GM12878 (cell line): ENCODE results near the gene RUNX3. TPM values are rescaled to one million over a fixed set of nuclear protein-coding genes. Genes with fewer than 3 reads are reported as not detected.

Source experiments
- ATAC-seq: fragments of 200-7000 bp; cut with Tn5 transposase; 3 replicates; pipeline ENCODE4 v1.9.1; 2020; ENCODE audit warnings: mild to moderate bottlenecking, moderate library complexity
- BruUV-seq: library from RNA; stranded (reverse); fragments of 400-500 nt; replicated peaks from 2 replicates; lab custom pipeline; 2021; lab: Mats Ljungman, UMichigan
- CTCF ChIA-PET: fragments of 300-600 bp; sonication (Branson Sonifier 250); formaldehyde crosslinking; extraction: SDS; loops from one replicate; lab custom pipeline; 2021; ENCODE audit warnings: inconsistent platforms; lab: Yijun Ruan, JAX
- POLR2A ChIA-PET: fragments of 350-600 bp; formaldehyde crosslinking; extraction: SDS; loops from one replicate; lab custom pipeline; 2021; ENCODE audit warnings: inconsistent platforms; lab: Charles Lee
- RAD21 ChIA-PET: fragments of 300-600 bp; sonication (Branson Sonifier 250); formaldehyde crosslinking; loops from one replicate; lab custom pipeline; 2023; ENCODE audit warnings: antibody characterized with exemption; ENCODE audit not compliant: unreplicated experiment; lab: Charles Lee
- SMC1A ChIA-PET: fragments of 300-600 bp; sonication (Branson Sonifier 250); formaldehyde crosslinking; loops from one replicate; lab custom pipeline; 2023; ENCODE audit not compliant: unreplicated experiment, uncharacterized antibody; lab: Charles Lee
- DNase-seq: peaks from one replicate; pipeline ENCODE4 v3.0.0-alpha.2; 2011; ENCODE audit warnings: low read depth, low spot score
- FAIRE-seq: peaks from 3 replicates; lab custom pipeline; 2011; peaks lifted over from hg19 to GRCh38; lab: Jason Lieb, UNC
- H2AFZ ChIP-seq: 2 replicates; pipeline ENCODE4 v1.6.0; 2011; ENCODE audit warnings: low read depth, low read length, control low read depth; ENCODE audit not compliant: control insufficient read depth
- H3K27ac ChIP-seq: 2 replicates; pipeline ENCODE4 v1.5.1; 2011; ENCODE audit warnings: control low read depth; ENCODE audit not compliant: control insufficient read depth, insufficient read depth
- H3K27me3 ChIP-seq, 2 experiments: replicated peaks in 1 of 2; 2 replicates each; pipeline versions ENCODE4 v1.6.0 to v1.6.1; 2011; ENCODE audit warnings: low read length in 1 of 2; ENCODE audit not compliant: control insufficient read depth in 2 of 2, insufficient read depth in 2 of 2
- H3K36me3 ChIP-seq, 2 experiments: 2 replicates each; pipeline ENCODE4 v1.5.1; 2011; ENCODE audit warnings: low read length in 1 of 2; ENCODE audit not compliant: control insufficient read depth in 2 of 2, insufficient read depth in 2 of 2
- H3K4me1 ChIP-seq: 2 replicates; pipeline ENCODE4 v1.6.1; 2011; ENCODE audit warnings: mild to moderate bottlenecking, low read length, moderate library complexity, mixed read lengths; ENCODE audit not compliant: control insufficient read depth, insufficient read depth
- H3K4me2 ChIP-seq: 2 replicates; pipeline ENCODE4 v1.6.0; 2011; ENCODE audit warnings: control low read depth; ENCODE audit not compliant: control insufficient read depth, insufficient read depth
- H3K4me3 ChIP-seq: fragments of 200-600 bp; sonication (generic); 2 replicates; pipeline ENCODE4 v1.5.1; 2016
- H3K79me2 ChIP-seq: 2 replicates; pipeline ENCODE4 v1.6.0; 2011; ENCODE audit warnings: low read length; ENCODE audit not compliant: control insufficient read depth, insufficient read depth
- H3K9ac ChIP-seq: 2 replicates; pipeline ENCODE4 v1.8.0; 2011; ENCODE audit warnings: low read length, control low read depth, mixed read lengths; ENCODE audit not compliant: control insufficient read depth, insufficient read depth
- H3K9me3 ChIP-seq: replicated peaks from 3 replicates; pipeline ENCODE4 v1.5.1; 2011; ENCODE audit warnings: mild to moderate bottlenecking, low read length; ENCODE audit not compliant: control insufficient read depth, insufficient read depth
- H4K20me1 ChIP-seq: 2 replicates; pipeline ENCODE4 v1.6.0; 2011; ENCODE audit not compliant: control insufficient read depth, insufficient read depth
- CBFB ChIP-seq: IDR thresholded peaks from 2 replicates; pipeline ENCODE4 v1.6.1; 2016; ENCODE audit warnings: antibody characterized with exemption, low read depth
- CBX3 ChIP-seq: fragments of 200-600 bp; sonication (generic); IDR thresholded peaks from 2 replicates; pipeline ENCODE4 v1.6.1; 2016; ENCODE audit warnings: low read depth, borderline replicate concordance
- MXI1 ChIP-seq: fragments of 150-350 bp; IDR thresholded peaks from 2 replicates; pipeline ENCODE4 v1.6.1; 2011; ENCODE audit warnings: low read depth, mild to moderate bottlenecking, inconsistent platforms, low read length, improper control_type of control experiment
- NR2F1 ChIP-seq: fragments of 450-650 bp; conservative IDR thresholded peaks from 2 replicates; pipeline ENCODE4 v1.6.1; 2017; ENCODE audit warnings: mild to moderate bottlenecking
- SUPT20H ChIP-seq: IDR thresholded peaks from 2 replicates; pipeline ENCODE4 v1.6.1; 2011; ENCODE audit warnings: low read depth, mild to moderate bottlenecking, low read length, moderate library complexity, borderline replicate concordance; ENCODE audit not compliant: control insufficient read depth
- TARDBP ChIP-seq: IDR thresholded peaks from 2 replicates; pipeline ENCODE4 v1.6.1; 2016; ENCODE audit warnings: borderline replicate concordance
- ZNF207 ChIP-seq: fragments of 450-650 bp; IDR thresholded peaks from 2 replicates; pipeline ENCODE4 v1.6.1; 2014; ENCODE audit warnings: antibody characterized with exemption, mild to moderate bottlenecking, borderline replicate concordance
- WGBS: methylation state at CpG from one replicate; pipeline ENCODE4 v1.1.6; 2016; ENCODE audit warnings: low lambda C conversion rate; ENCODE audit not compliant: insufficient replicate concordance, insufficient coverage; ENCODE audit errors: missing lambda C conversion rate; 5-methylcytosine and 5-hydroxymethylcytosine counted together
- in situ Hi-C: fragments of 300-500 bp; cut with MboI; formaldehyde crosslinking; loops from 9 replicates; pipeline ENCODE4 v1.14.3; 2018; ENCODE audit warnings: mixed read lengths
- intact Hi-C: fragments of 100-400 bp; cut with micrococcal nuclease; formaldehyde crosslinking; loops from one replicate; pipeline ENCODE4 v1.14.2; 2022; ENCODE audit not compliant: unreplicated experiment
- polyA plus RNA-seq, 11 experiments: library from polyadenylated mRNA; depleted of rRNA in 4 of 11; unstranded in 6 of 11; stranded (reverse) in 5 of 11; fragments of >200 nt; fragmentation: Nextera tagmentation in 4 of 11; fragmentation: Illumina TruSeq in 1 of 11; extraction: Ambion mirVana in 4 of 11; extraction: Trizol in 1 of 11; gene quantifications; 1 replicate in 1 of 11; 2 replicates in 10 of 11; pipeline versions ENCODE4 v1.2.1 to v1.2.3, GENCODE V29; 2011 to 2016; ENCODE audit warnings: inconsistent platforms in 2 of 11, missing spikeins in 2 of 11, low read depth in 1 of 11
- total RNA-seq, 4 experiments: library from RNA; depleted of rRNA in 3 of 4; stranded (reverse); fragments of >200 nt in 3 of 4; fragmentation: Illumina TruSeq in 1 of 4; extraction: Trizol in 1 of 4; gene quantifications; 2 replicates each; pipeline versions ENCODE4 v1.2.1 to v1.2.3, GENCODE V29; 2013 to 2021
- TF ChIP-seq, protein P1 (sequence below): IDR thresholded peaks from 2 replicates; pipeline ENCODE4 v1.6.1; 2012; ENCODE audit warnings: low read depth, low read length, improper control_type of control experiment
- TF ChIP-seq, protein P2 (sequence below): fragments of 450-650 bp; IDR thresholded peaks from 2 replicates; pipeline ENCODE4 v1.6.1; 2017; ENCODE audit warnings: mild to moderate bottlenecking, low read depth, inconsistent platforms; ENCODE audit not compliant: poor library complexity, severe bottlenecking
- TF ChIP-seq, protein P3 (sequence below): IDR thresholded peaks from 2 replicates; pipeline ENCODE4 v1.6.1; 2012; ENCODE audit warnings: improper control_type of control experiment, low read depth, low read length; ENCODE audit not compliant: insufficient replicate concordance

The RUNX3 gene
- total and polyA plus RNA-seq, 10 of the 15 experiments (the other 5 are each of a cell fraction or from before 2014, with no cell fraction given) = 19.0 to 151 (median 31.4) TPM

DNA sequence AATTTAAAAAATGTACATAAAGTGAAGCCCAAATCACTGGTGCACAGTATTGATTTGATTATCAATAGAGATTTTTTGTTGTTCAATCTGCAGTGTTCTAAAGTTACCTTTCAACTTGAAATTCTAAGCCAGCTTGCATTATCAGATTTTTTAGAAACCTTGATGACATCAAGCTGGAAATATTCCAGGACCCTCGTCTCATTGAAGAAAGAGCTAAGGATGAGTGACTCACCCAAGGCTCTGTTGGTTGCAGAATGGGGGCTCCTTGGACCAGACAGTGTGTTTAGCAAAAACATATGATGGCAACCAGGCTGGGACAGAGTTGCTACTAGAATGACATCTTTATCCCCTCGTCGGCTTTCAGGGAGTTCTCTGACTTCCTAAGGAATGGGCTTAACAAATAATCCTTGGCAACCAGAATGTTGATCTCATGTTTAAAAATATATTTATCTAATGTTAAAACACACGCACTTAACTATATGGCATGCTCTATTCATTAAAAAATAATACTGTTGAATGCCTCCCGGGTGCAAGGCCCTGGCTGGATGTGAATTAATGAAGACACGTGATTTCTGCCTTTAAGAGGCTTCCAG is 79.7 kb downstream of the RUNX3 start (continued):
- TF ChIP-seq SUPT20H = no peak
- no peak for TF ChIP-seq CBFB
- TF ChIP-seq, protein P1, sequence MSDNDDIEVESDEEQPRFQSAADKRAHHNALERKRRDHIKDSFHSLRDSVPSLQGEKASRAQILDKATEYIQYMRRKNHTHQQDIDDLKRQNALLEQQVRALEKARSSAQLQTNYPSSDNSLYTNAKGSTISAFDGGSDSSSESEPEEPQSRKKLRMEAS = no peak
- TF ChIP-seq, protein P2, sequence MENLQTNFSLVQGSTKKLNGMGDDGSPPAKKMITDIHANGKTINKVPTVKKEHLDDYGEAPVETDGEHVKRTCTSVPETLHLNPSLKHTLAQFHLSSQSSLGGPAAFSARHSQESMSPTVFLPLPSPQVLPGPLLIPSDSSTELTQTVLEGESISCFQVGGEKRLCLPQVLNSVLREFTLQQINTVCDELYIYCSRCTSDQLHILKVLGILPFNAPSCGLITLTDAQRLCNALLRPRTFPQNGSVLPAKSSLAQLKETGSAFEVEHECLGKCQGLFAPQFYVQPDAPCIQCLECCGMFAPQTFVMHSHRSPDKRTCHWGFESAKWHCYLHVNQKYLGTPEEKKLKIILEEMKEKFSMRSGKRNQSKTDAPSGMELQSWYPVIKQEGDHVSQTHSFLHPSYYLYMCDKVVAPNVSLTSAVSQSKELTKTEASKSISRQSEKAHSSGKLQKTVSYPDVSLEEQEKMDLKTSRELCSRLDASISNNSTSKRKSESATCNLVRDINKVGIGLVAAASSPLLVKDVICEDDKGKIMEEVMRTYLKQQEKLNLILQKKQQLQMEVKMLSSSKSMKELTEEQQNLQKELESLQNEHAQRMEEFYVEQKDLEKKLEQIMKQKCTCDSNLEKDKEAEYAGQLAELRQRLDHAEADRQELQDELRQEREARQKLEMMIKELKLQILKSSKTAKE = no peak

DNA sequence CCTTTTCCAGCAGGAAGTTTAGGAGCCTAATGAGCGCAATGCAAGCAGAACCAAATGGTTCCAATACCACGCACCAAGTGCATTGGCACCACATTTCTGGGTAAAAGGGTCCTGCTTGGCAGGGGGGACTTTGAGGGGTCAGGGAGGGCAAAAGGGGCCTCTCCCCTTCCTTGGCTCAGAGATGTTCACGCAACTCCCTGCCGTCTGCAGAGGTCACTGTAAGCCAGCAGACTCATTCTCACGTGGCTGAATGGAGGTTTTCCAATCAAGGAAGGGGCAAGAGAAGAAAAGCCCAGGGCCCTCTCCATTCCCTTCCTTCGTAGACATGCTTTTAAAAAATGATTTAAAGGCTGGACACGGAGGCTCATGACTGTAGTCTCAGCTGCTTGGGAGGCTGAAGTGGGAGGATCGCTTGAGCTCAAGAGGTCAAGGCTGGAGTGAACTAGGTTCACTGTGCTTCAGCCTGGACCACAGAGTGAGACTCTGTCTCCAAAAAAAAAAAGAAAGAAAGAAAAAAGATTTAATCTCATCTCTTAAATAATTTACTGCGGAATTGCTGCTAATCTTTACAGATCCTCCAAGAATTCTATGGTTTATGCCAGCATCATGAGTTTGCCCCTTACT is 80.3 kb downstream of the RUNX3 start:
- SMC1A ChIA-PET = interaction anchor here (0.6 to 6.3 kb wide), 25 partner anchors 10 to 390 kb away, joined by 3 to 69 read pairs (median 6); partner anchors contain the start of gene RUNX3
- POLR2A ChIA-PET = interaction anchor here (0.6 to 2.8 kb wide), 8 partner anchors 15 to 251 kb away, joined by 3 to 19 read pairs (median 4); no protein-coding TSS in a partner anchor
- Histone ChIP-seq H3K27ac (no peak overlapping the region), H3K79me2 (no peaks in the 10 kb centered on the region), H4K20me1 (no peaks in the 10 kb centered on the region), H3K4me3 (no peak overlapping the region), H3K27me3 (no peaks in the 10 kb centered on the region), H3K4me2 (no peak overlapping the region), H2AFZ (no peak overlapping the region), H3K36me3 (no peaks in the 10 kb centered on the region), H3K9ac (no peak overlapping the region), H3K9me3 (no peaks in the 10 kb centered on the region), H3K4me1 (no peaks in the 10 kb centered on the region)
- CTCF ChIA-PET = interaction anchor here (0.7 to 10.6 kb wide), 28 partner anchors 13 to 435 kb away, joined by 3 to 133 read pairs (median 4); partner anchors contain the start of genes CLIC4, NIPAL3 and RUNX3
- no peak for DNase-seq
- RAD21 ChIA-PET = interaction anchor here (0.7 to 4.8 kb wide), 18 partner anchors 47 to 650 kb away, joined by 3 to 60 read pairs (median 4); partner anchors contain the start of gene CLIC4
- no peak for FAIRE-seq
- WGBS = 50% methylated on average over 9 of the region's 9 CpGs
- no TSS peak for BruUV-seq
- ATAC-seq = no peak
- intact Hi-C loops = loop anchor here (2.0 to 5.0 kb wide), 2 partner anchors 49 to 83 kb away; partner anchors contain the start of gene RUNX3
- in situ Hi-C loops = loop anchor here (5.0 kb wide), 3 partner anchors 188 to 358 kb away; no protein-coding TSS in a partner anchor
- TF ChIP-seq TARDBP (no peak), NR2F1 (peak; percentile 82), CBX3 (no peak), ZNF207 (no peak), MXI1 (0 out of 2 replicates have a peak, but pooled peaks have one; percentile 30)
- TF ChIP-seq, protein P3, sequence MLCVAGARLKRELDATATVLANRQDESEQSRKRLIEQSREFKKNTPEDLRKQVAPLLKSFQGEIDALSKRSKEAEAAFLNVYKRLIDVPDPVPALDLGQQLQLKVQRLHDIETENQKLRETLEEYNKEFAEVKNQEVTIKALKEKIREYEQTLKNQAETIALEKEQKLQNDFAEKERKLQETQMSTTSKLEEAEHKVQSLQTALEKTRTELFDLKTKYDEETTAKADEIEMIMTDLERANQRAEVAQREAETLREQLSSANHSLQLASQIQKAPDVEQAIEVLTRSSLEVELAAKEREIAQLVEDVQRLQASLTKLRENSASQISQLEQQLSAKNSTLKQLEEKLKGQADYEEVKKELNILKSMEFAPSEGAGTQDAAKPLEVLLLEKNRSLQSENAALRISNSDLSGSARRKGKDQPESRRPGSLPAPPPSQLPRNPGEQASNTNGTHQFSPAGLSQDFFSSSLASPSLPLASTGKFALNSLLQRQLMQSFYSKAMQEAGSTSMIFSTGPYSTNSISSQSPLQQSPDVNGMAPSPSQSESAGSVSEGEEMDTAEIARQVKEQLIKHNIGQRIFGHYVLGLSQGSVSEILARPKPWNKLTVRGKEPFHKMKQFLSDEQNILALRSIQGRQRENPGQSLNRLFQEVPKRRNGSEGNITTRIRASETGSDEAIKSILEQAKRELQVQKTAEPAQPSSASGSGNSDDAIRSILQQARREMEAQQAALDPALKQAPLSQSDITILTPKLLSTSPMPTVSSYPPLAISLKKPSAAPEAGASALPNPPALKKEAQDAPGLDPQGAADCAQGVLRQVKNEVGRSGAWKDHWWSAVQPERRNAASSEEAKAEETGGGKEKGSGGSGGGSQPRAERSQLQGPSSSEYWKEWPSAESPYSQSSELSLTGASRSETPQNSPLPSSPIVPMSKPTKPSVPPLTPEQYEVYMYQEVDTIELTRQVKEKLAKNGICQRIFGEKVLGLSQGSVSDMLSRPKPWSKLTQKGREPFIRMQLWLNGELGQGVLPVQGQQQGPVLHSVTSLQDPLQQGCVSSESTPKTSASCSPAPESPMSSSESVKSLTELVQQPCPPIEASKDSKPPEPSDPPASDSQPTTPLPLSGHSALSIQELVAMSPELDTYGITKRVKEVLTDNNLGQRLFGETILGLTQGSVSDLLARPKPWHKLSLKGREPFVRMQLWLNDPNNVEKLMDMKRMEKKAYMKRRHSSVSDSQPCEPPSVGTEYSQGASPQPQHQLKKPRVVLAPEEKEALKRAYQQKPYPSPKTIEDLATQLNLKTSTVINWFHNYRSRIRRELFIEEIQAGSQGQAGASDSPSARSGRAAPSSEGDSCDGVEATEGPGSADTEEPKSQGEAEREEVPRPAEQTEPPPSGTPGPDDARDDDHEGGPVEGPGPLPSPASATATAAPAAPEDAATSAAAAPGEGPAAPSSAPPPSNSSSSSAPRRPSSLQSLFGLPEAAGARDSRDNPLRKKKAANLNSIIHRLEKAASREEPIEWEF = no peak
